Esophagus muscularis mucosa (tissue), 4 donors: ENCODE results near the gene DPP9. TPM values are rescaled to one million over a fixed set of nuclear protein-coding genes. Genes with fewer than 3 reads are reported as not detected.

Source experiments
- DNase-seq: peaks from one replicate; pipeline ENCODE4 v3.0.0-alpha.2; 2017; ENCODE audit errors: extremely low spot score
- H3K27ac ChIP-seq, 4 donors: fragments of 200-600 bp; sonication (generic); replicated peaks in 1 of 4; 1 replicate in 3 of 4; 2 replicates in 1 of 4; pipeline ENCODE4 v1.5.1; 2016 to 2019; ENCODE audit warnings: mild to moderate bottlenecking in 1 of 4
- H3K27me3 ChIP-seq, 4 donors: fragments of 200-600 bp; sonication (generic); one replicate each; pipeline versions ENCODE4 v1.5.1 to v1.6.0; 2016 to 2019
- H3K36me3 ChIP-seq, 4 donors: fragments of 200-600 bp; sonication (generic); one replicate each; pipeline ENCODE4 v1.5.1; 2016 to 2019
- H3K4me1 ChIP-seq, 4 donors: fragments of 200-600 bp; sonication (generic); one replicate each; pipeline ENCODE4 v1.5.1; 2016 to 2019
- H3K4me3 ChIP-seq, 4 donors: fragments of 200-600 bp; sonication (generic); 1 replicate in 2 of 4; 2 replicates in 2 of 4; pipeline ENCODE4 v1.5.1; 2016 to 2019; ENCODE audit warnings: mild to moderate bottlenecking in 4 of 4, moderate library complexity in 1 of 4
- H3K9me3 ChIP-seq, 4 donors: fragments of 200-600 bp; sonication (generic); 1 replicate in 3 of 4; 2 replicates in 1 of 4; pipeline ENCODE4 v1.5.1; 2016 to 2019
- CTCF ChIP-seq, 3 experiments: fragments of 200-600 bp in 2 of 3; fragments of 450-650 bp in 1 of 3; sonication (generic) in 2 of 3; IDR thresholded peaks; one replicate each; pipeline ENCODE4 v1.5.1; 2017 to 2019; ENCODE audit warnings: antibody characterized with exemption in 3 of 3, mild to moderate bottlenecking in 2 of 3, moderate library complexity in 1 of 3
- EP300 ChIP-seq: sonication (generic); formaldehyde crosslinking; IDR thresholded peaks from one replicate; pipeline ENCODE4 v1.6.1; 2017; ENCODE audit warnings: antibody characterized with exemption
- POLR2A ChIP-seq: fragments of 450-650 bp; IDR thresholded peaks from one replicate; pipeline ENCODE4 v1.6.1; 2017; ENCODE audit warnings: antibody characterized with exemption, moderate library complexity, mild to moderate bottlenecking, low read depth
- POLR2AphosphoS5 ChIP-seq, 2 donors: sonication (generic); formaldehyde crosslinking; IDR thresholded peaks; one replicate each; pipeline ENCODE4 v1.6.1; 2017; ENCODE audit warnings: antibody characterized with exemption in 2 of 2
- WGBS: methylation state at CpG from one replicate; pipeline ENCODE4 v1.1.5; 2018; 5-methylcytosine and 5-hydroxymethylcytosine counted together
- intact Hi-C: fragments of 100-400 bp; cut with DNase I; formaldehyde crosslinking; loops from one replicate; pipeline ENCODE4 v1.15.1; 2023
- total RNA-seq, 4 donors: library from RNA; depleted of rRNA; stranded (reverse); fragments of >200 nt; gene quantifications; one replicate each; pipeline versions ENCODE4 v1.1.0 to v1.2.1, GENCODE V29; 2016

Gene DPP9
- total RNA-seq, 4 donors from 2014 or later, result 42.4 to 106 (median 56.0) TPM

GRCh38 chr19:4704317-4704673 is 19.3 kb downstream of the DPP9 start:
- Histone ChIP-seq H3K9me3 (no peaks in the 10 kb centered on the region), H3K4me3 (no peak overlapping the region), H3K4me1 (peaks cover 20 to 42% (median 34%) of the 10 kb centered on the region in 4 donors), H3K27ac (no peak overlapping the region), H3K27me3 (no peaks in the 10 kb centered on the region), H3K36me3 (peaks cover 45 to 72% (median 70%) of the 10 kb centered on the region in 4 donors)
- intact Hi-C loops, result no loop called here
- 86% methylated on average over 2 of the region's 9 CpGs for WGBS
- TF ChIP-seq EP300, result no peak
- no peak for TF ChIP-seq POLR2A
- no peak for TF ChIP-seq POLR2AphosphoS5 (IDR thresholded peaks at IDR 0.05)
- TF ChIP-seq CTCF (IDR thresholded peaks at IDR 0.05), result no peak
- no peak for DNase-seq

GRCh38 chr19:4703671-4704316 is 19.8 kb downstream of the DPP9 start:
- TF ChIP-seq EP300, result no peak
- no peak for TF ChIP-seq CTCF (IDR thresholded peaks at IDR 0.05)
- TF ChIP-seq POLR2AphosphoS5 (IDR thresholded peaks at IDR 0.05), result no peak
- TF ChIP-seq POLR2A, result no peak
- Histone ChIP-seq H3K36me3 (peaks cover 45 to 76% (median 70%) of the 10 kb centered on the region in 4 donors), H3K9me3 (no peaks in the 10 kb centered on the region), H3K4me3 (no peak overlapping the region), H3K27me3 (no peaks in the 10 kb centered on the region), H3K27ac (no peak overlapping the region), H3K4me1 (peaks cover 15 to 37% (median 31%) of the 10 kb centered on the region in 4 donors)
- 92% methylated on average over 21 of the region's 28 CpGs for WGBS
- intact Hi-C loops, result no loop called here
- DNase-seq, result no peak

- DNase-seq, result no peak
- no peak overlapping the region for H3K4me3 ChIP-seq
- H3K27ac ChIP-seq, result no peak overlapping the region
- peaks cover 9 to 27% (median 21%) of the 10 kb centered on the region in 4 donors for H3K4me1 ChIP-seq
- 88% methylated on average over 11 of the region's 11 CpGs for WGBS
- intact Hi-C loops, result no loop called here
- peaks cover 49 to 86% (median 78%) of the 10 kb centered on the region in 4 donors for H3K36me3 ChIP-seq
- H3K9me3 ChIP-seq, result no peaks in the 10 kb centered on the region
- TF ChIP-seq POLR2A (no peak), POLR2AphosphoS5 (IDR thresholded peaks at IDR 0.05) (no peak), EP300 (no peak), CTCF (IDR thresholded peaks at IDR 0.05) (no peak)
- no peaks in the 10 kb centered on the region for H3K27me3 ChIP-seq
Observed at GRCh38 chr19:4702764-4703163, 20.9 kb downstream of the DPP9 start.

- TF ChIP-seq POLR2A (no peak), POLR2AphosphoS5 (IDR thresholded peaks at IDR 0.05) (no peak), CTCF (IDR thresholded peaks at IDR 0.05) (no peak), EP300 (no peak)
- Histone ChIP-seq H3K27ac (no peak overlapping the region), H3K9me3 (no peaks in the 10 kb centered on the region), H3K27me3 (no peaks in the 10 kb centered on the region), H3K4me1 (peaks cover 3 to 15% (median 10%) of the 10 kb centered on the region in 4 donors), H3K36me3 (peaks cover 52 to 95% (median 91%) of the 10 kb centered on the region in 4 donors), H3K4me3 (no peak overlapping the region)
- no peak for DNase-seq
- WGBS, result 88% methylated on average over 7 of the region's 8 CpGs
- intact Hi-C loops, result no loop called here
Observed at GRCh38 chr19:4701557-4701956, 22.1 kb downstream of the DPP9 start.

GRCh38 chr19:4700693-4700970 is 23.0 kb downstream of the DPP9 start:
- Histone ChIP-seq H3K27ac (no peak overlapping the region), H3K9me3 (no peaks in the 10 kb centered on the region), H3K36me3 (peaks cover 59 to 100% (median 98%) of the 10 kb centered on the region in 4 donors), H3K27me3 (no peaks in the 10 kb centered on the region), H3K4me1 (peaks cover 3 to 9% (median 5%) of the 10 kb centered on the region in 4 donors), H3K4me3 (no peak overlapping the region)
- DNase-seq, result no peak
- TF ChIP-seq POLR2AphosphoS5 (IDR thresholded peaks at IDR 0.05), result no peak
- TF ChIP-seq CTCF (IDR thresholded peaks at IDR 0.05), result no peak
- no peak for TF ChIP-seq POLR2A
- no peak for TF ChIP-seq EP300
- intact Hi-C loops, result no loop called here
- 87% methylated on average over 11 of the region's 11 CpGs for WGBS
